LNCAP (cell line): ENCODE data around the gene FIP1L1.

ENCODE experiments used
- CTCF ChIP-seq: fragments of 450-650 bp; IDR thresholded peaks from 2 replicates; pipeline ENCODE4 v1.5.1; 2017; ENCODE audit warnings: mild to moderate bottlenecking

FIP1L1 gene

DNA sequence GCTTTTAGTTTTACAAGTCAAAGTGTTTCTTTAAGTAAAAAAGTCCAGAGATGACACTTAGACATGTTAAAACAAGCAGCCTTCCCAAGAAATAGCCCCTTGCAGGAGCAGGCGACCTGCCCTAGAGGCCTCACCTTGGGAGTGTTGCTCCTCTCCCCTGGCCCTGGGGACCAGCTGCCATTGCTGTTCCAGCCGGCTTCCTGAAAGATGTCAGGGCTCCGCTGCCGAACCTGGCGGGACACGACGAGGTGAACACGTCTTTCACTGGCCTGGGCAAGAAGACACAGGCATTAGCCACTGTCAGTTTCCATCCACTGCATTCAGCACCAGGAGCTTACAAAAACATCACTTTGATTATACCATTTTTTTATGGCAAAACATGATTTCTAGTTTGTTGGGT is 104.1 kb downstream of the FIP1L1 start:
- TF ChIP-seq CTCF, result no peak

- TF ChIP-seq CTCF, result no peak
Observed at GRCh38 chr4:53483250-53483649, 105.8 kb downstream of the FIP1L1 start.

DNA sequence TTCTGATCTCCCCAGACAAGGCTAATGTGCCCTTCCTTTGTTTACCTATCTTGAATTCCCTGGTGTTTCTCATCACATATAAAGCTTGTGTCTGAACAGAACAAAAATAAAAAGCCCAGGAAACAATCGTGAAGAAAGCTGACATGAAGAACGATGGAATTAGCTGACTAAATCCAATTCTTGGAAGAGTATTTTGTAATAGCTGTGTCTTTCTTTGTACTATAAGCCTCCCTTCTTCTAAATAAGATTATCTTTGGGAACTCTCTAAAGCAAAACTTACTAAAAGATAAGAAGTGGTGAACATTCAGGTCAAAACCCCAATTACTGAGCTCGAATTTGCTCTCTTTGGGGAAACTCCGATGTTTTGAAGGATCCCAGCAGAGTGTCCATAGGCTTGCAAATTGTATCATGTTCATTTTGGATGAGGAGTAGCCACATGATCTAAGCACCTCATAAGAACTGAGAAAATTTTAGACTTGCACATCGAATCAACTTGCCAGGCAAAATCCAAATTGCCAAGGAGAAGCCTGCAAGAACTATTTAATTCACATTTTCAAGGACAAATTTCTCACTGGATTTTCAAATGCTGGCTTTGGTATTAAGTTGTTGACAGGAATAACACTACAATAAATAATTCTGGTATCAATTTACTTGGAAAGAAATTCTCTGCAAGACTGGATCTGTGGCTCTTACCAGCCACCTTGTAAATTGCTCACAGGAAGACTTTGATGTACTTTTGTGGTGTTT is 107.6 kb downstream of the FIP1L1 start:
- no peak for TF ChIP-seq CTCF

DNA sequence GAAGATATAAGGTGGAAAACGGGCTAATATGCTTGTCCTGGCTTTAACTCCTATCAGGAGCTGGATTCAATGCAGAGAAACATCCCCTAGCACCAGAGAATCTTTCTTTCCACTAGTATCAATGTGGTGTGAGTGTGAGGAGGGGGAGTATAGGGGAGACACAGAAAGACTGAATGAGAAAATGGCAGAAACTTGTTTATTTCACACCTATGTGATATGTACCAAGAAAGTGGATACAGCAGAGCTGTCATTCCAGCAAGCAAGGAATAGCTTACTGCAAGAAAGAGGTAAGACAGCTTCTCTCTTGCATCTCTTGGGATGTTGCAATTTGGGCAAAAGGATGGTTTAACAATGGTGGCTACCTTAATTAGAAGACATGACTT is 108.2 kb downstream of the FIP1L1 start:
- no peak for TF ChIP-seq CTCF

DNA sequence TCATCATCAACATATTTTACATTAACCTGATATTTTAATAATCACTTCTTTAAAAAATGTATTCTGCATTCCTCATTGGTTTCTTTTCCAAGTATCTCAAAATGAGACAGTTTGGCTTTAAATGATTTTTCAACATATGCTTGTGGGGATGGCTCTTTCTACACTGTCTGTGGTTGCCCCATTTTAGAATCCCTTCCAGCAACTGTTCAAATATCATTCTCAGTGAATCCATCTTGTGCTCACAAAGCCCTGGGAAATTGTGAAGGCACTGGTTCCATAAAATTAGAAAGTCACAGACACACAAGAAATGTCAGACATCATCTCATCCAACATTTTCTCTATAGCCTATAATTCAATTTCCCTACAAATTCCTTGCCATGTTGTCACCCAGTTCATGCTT is 110.3 kb downstream of the FIP1L1 start:
- no peak for TF ChIP-seq CTCF

GRCh38 chr4:53489279-53489889 is 111.9 kb downstream of the FIP1L1 start:
- no peak for TF ChIP-seq CTCF

DNA sequence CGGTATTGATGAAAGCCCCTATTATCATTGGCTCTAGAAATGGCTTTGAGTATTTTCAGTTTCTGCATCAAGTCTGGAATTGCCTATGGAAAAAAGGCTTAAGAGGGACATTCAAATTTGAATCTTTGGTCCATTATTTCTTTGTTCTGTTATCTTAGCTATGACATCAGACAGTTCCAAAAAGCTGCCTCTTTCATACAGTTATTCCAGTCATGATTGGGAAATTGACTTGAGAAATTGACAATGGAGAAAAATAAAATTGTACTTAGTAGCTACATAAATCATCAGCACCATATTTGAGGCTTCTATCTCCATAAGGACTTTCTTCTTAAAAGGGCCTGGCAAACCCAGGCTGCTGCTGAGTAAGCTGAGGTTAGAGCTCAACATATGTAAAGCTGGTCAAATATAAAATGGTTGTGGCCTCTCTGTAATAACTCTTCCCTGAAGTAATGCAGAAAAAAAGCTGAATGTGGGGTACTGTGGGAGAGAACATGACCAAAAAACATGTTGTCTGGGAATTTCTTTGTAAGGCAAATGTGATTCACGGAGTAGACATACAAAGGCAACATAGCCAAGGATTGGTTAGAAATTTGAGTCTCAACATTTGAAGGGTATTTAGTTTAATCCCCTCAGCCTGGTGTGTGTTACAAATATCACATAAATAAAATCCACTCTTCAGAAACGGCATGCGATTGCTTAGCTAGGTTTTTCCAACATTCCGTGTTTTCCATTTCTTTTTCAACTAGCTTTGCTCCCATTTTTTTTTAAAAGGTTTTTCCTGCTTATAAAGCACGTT is 112.9 kb downstream of the FIP1L1 start:
- no peak for TF ChIP-seq CTCF
